Upper lobe of left lung (tissue), 6 donors: ENCODE results near the gene CHRM3. TPM values are rescaled to one million over a fixed set of nuclear protein-coding genes. Genes with fewer than 3 reads are reported as not detected.

ENCODE experiments used
- ATAC-seq, 2 donors: fragments of 200-7000 bp; cut with Tn5 transposase; one replicate each; pipeline ENCODE4 v1.9.1; 2022; ENCODE audit warnings: mild to moderate bottlenecking in 2 of 2, moderate library complexity in 2 of 2; ENCODE audit not compliant: low FRiP score in 2 of 2
- DNase-seq, 2 donors: peaks; one replicate each; pipeline ENCODE4 v3.0.0-alpha.2; 2019 to 2020
- H3K27ac ChIP-seq, 4 donors: fragments of 200-600 bp; sonication (generic); one replicate each; pipeline ENCODE4 v1.5.1; 2016 to 2019
- H3K27me3 ChIP-seq, 4 donors: fragments of 200-600 bp; sonication (generic); one replicate each; pipeline ENCODE4 v1.5.1; 2017 to 2019
- H3K36me3 ChIP-seq, 4 donors: fragments of 200-600 bp; sonication (generic); one replicate each; pipeline ENCODE4 v1.5.1; 2016 to 2019
- H3K4me1 ChIP-seq, 4 donors: fragments of 200-600 bp; sonication (generic); one replicate each; pipeline ENCODE4 v1.5.1; 2018 to 2019
- H3K4me3 ChIP-seq, 4 donors: fragments of 200-600 bp; sonication (generic); one replicate each; pipeline ENCODE4 v1.5.1; 2017 to 2019; ENCODE audit warnings: mild to moderate bottlenecking in 2 of 4, moderate library complexity in 1 of 4
- H3K9me3 ChIP-seq, 4 donors: fragments of 200-600 bp; sonication (generic); one replicate each; pipeline ENCODE4 v1.5.1; 2018 to 2019
- CTCF ChIP-seq, 6 experiments: fragments of 450-650 bp in 4 of 6; fragments of 200-600 bp in 2 of 6; sonication (generic) in 2 of 6; IDR thresholded peaks; one replicate each; pipeline ENCODE4 v1.5.1; 2016 to 2019; ENCODE audit warnings: antibody characterized with exemption in 6 of 6
- EP300 ChIP-seq, 4 donors: sonication (generic); formaldehyde crosslinking; IDR thresholded peaks; one replicate each; pipeline ENCODE4 v1.5.1; 2017; ENCODE audit warnings: antibody characterized with exemption in 4 of 4, control low read depth in 2 of 4
- POLR2A ChIP-seq, 4 donors: fragments of 450-650 bp; IDR thresholded peaks; one replicate each; pipeline ENCODE4 v1.5.1; 2016 to 2017; ENCODE audit warnings: antibody characterized with exemption in 4 of 4, mild to moderate bottlenecking in 2 of 4
- POLR2AphosphoS5 ChIP-seq, 2 donors: sonication (generic); formaldehyde crosslinking; IDR thresholded peaks; one replicate each; pipeline ENCODE4 v1.5.1; 2017; ENCODE audit warnings: antibody characterized with exemption in 2 of 2
- WGBS, 2 donors: methylation state at CpG; one replicate each; pipeline ENCODE4 v1.1.5; 2017 to 2018; 5-methylcytosine and 5-hydroxymethylcytosine counted together
- total RNA-seq, 6 donors: library from RNA; depleted of rRNA in 4 of 6; stranded (reverse); fragments of >200 nt in 4 of 6; gene quantifications; one replicate each; pipeline versions ENCODE4 v1.1.0 to v1.2.1, GENCODE V29; 2016 to 2021
- donor health status: DM: no; HTN: no; CAD: no; lungs with moderate emphysema.
- donor health status: DM: no; HTN: yes; CAD: no; lungs with severe emphysema.

The CHRM3 gene
- 1 to 10 TPM; 3.1 to 9.7 (median 5.6) TPM for total RNA-seq

GRCh38 chr1:239386453-239387303, at the start of gene CHRM3:
Gene CHRM3 (plus strand): TSS chr1:239386568. CDS start chr1:239907452, 520,884 bp downstream.
- no peaks in the 10 kb centered on the region for H3K36me3 ChIP-seq
- DNase-seq (peak; percentile 78 to 83), ATAC-seq (peak; percentile 81 to 84)
- TF ChIP-seq POLR2AphosphoS5 (IDR thresholded peaks at IDR 0.05) (no peak), POLR2A (IDR thresholded peaks at IDR 0.05) (no peak), CTCF (IDR thresholded peaks at IDR 0.05) (peak in 2 of 6 experiments; percentile 20 to 24), EP300 (IDR thresholded peaks at IDR 0.05) (no peak)
- peaks cover 17 to 26% (median 25%) of the 10 kb centered on the region in 4 donors for H3K4me1 ChIP-seq
- peak within 1 kb of the TSS in 1 of 4 donors; percentile 52 for H3K27ac ChIP-seq
- H3K27me3 ChIP-seq: peaks cover 0 to 20% (median 4%) of the 10 kb centered on the region in 4 donors
- peak within 1 kb of the TSS; percentile 26 to 67 (median 60) for H3K4me3 ChIP-seq
- H3K9me3 ChIP-seq: no peaks in the 10 kb centered on the region
- WGBS, 2 donors: 1 to 3% methylated on average over 50 to 79 of the region's 82 CpGs

- TF ChIP-seq CTCF (IDR thresholded peaks at IDR 0.05) (no peak), EP300 (IDR thresholded peaks at IDR 0.05) (no peak), POLR2AphosphoS5 (IDR thresholded peaks at IDR 0.05) (no peak), POLR2A (IDR thresholded peaks at IDR 0.05) (no peak)
- WGBS, 2 donors: 69 to 70% methylated on average over 6 of the region's 6 CpGs
- Histone ChIP-seq H3K36me3 (no peaks in the 10 kb centered on the region), H3K4me3 (no peak overlapping the region), H3K27ac (no peak overlapping the region), H3K4me1 (no peaks in the 10 kb centered on the region), H3K9me3 (no peaks in the 10 kb centered on the region), H3K27me3 (no peaks in the 10 kb centered on the region)
- no peak for DNase-seq
- ATAC-seq: no peak
These were observed 48.5 kb upstream of the CHRM3 start for GRCh38 chr1:239337799-239338430.

GRCh38 chr1:239347776-239348175, 38.6 kb upstream of the CHRM3 start:
- no peak overlapping the region for H3K4me3 ChIP-seq
- 64 to 69% methylated on average over 2 of the region's 2 CpGs for WGBS, 2 donors
- no peaks in the 10 kb centered on the region for H3K9me3 ChIP-seq
- TF ChIP-seq CTCF (IDR thresholded peaks at IDR 0.05) (no peak), POLR2AphosphoS5 (IDR thresholded peaks at IDR 0.05) (no peak), POLR2A (IDR thresholded peaks at IDR 0.05) (no peak), EP300 (IDR thresholded peaks at IDR 0.05) (no peak)
- H3K36me3 ChIP-seq: no peaks in the 10 kb centered on the region
- no peak for DNase-seq
- no peaks in the 10 kb centered on the region for H3K27me3 ChIP-seq
- H3K4me1 ChIP-seq: no peaks in the 10 kb centered on the region
- no peak for ATAC-seq
- no peak overlapping the region for H3K27ac ChIP-seq

- Histone ChIP-seq H3K36me3 (no peaks in the 10 kb centered on the region), H3K27me3 (no peaks in the 10 kb centered on the region), H3K9me3 (no peaks in the 10 kb centered on the region), H3K4me1 (no peaks in the 10 kb centered on the region), H3K27ac (no peak overlapping the region), H3K4me3 (no peak overlapping the region)
- ATAC-seq: no peak
- DNase-seq: no peak
- WGBS, 2 donors: 81 to 83% methylated on average over 6 of the region's 6 CpGs
- TF ChIP-seq POLR2A (IDR thresholded peaks at IDR 0.05) (no peak), EP300 (IDR thresholded peaks at IDR 0.05) (no peak), POLR2AphosphoS5 (IDR thresholded peaks at IDR 0.05) (no peak), CTCF (IDR thresholded peaks at IDR 0.05) (no peak)
These were observed 37.6 kb upstream of the CHRM3 start for GRCh38 chr1:239348635-239349353.
